GM21526 (cell line): ENCODE measurements around the gene METRN.

ENCODE experiments used
- ATAC-seq: cut with Tn5 transposase; IDR thresholded peaks from one replicate; pipeline ENCODE4 v1.9.1; 2021; ENCODE audit warnings: moderate library complexity; ENCODE audit not compliant: unreplicated experiment, low FRiP score

The METRN gene

DNA sequence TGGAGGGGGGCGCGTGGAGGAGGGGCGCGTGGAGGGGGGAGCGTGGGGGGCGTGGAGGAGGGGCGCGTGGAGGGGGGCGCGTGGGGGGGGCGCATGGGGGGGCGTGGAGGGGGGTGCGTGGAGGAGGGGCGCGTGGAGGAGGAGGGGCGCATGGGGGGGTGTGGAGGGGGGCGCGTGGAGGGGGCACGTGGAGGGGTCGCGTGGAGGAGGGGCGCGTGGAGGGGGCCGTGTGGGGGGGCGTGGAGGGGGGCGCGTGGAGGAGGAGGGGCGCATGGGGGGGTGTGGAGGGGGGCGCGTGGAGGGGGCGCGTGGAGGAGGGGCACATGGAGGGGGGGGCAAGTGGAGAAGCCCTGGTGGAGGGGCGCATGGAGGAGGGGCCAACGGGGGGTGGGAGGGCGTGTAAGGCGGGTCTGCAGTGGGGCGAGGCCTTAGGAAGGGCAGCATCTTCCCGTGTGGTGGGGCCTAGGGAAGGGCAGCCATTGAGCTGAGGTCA is 52.9 kb downstream of the METRN start:
- ATAC-seq = no peak

DNA sequence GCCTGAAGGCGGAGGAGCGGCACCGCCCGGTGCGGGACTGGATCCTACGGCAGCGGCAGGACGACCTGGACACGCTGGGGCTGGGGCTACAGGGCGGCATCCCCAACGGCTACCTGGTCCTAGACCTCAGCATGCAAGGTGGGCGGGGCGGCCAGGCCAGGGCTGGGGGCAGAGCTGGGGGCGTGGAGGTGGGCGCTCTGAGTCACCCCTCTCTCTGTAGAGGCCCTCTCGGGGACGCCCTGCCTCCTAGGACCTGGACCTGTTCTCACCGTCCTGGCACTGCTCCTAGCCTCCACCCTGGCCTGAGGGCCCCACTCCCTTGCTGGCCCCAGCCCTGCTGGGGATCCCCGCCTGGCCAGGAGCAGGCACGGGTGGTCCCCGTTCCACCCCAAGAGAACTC is 53.5 kb downstream of the METRN start:
- no peak for ATAC-seq
